Measurements from ENCODE around the gene C10orf95. TPM values are rescaled to one million over a fixed set of nuclear protein-coding genes. Genes with fewer than 3 reads are reported as not detected.
A peak's percentile ranks its signal among the peaks of the same experiment; 100 is the strongest.

C10orf95 gene
- total RNA-seq, 1 donor from 2014 or later: not detected

DNA sequence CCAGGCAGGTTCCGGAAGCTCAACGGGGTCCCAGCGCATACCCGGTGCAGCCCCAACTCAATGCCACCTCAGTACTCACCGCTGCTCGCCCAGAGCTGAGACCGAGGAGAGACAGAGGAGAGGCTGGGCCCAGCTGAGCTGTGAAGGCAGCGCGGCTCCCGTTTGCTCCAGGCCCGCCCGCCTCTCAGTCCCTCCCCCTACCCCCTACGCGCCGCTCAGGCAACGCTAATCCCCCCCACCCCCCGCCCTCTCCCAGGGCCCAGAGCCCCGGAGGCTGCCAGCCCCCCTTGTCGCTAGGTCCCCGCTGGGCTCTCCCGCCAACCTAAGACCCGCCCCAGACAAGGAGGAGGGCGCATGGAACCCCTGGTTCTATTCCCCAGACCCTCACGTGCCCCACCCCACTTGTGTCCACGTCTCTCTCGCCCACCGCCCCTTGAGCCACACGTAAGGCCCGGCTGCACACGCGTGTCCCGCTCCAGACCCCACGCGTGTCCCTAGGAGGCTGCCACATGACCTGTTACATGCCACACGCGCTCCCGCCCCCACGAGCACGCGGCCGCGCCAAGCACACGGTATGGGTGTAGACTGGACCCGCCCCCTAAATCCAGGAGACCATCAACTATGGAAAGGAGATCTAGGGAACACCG lies 32.6 kb downstream of the C10orf95 start, which contains the start of gene PSD:
Gene PSD (minus strand): TSS at position 164 of the 647 bp plus-strand sequence. CDS start 1,747 bp downstream, outside the sequence.
- peaks cover 56% of the 10 kb centered on the region for H3K27me3 ChIP-seq (ENCODE audit: low read depth)
- no peak for TF ChIP-seq CTCF (IDR thresholded peaks at IDR 0.05; ENCODE audit: borderline replicate concordance)
- H3K9me3 ChIP-seq (replicated peaks): no peaks in the 10 kb centered on the region
- no peak for DNase-seq
- intact Hi-C loops (cut with micrococcal nuclease): no loop called here
- no peak within 1 kb of the TSS for H3K27ac ChIP-seq (replicated peaks)
- H3K4me1 ChIP-seq: peaks cover 49% of the 10 kb centered on the region
- H3K36me3 ChIP-seq: peaks cover 7% of the 10 kb centered on the region
- H3K4me3 ChIP-seq: peak within 1 kb of the TSS; percentile 82

DNA sequence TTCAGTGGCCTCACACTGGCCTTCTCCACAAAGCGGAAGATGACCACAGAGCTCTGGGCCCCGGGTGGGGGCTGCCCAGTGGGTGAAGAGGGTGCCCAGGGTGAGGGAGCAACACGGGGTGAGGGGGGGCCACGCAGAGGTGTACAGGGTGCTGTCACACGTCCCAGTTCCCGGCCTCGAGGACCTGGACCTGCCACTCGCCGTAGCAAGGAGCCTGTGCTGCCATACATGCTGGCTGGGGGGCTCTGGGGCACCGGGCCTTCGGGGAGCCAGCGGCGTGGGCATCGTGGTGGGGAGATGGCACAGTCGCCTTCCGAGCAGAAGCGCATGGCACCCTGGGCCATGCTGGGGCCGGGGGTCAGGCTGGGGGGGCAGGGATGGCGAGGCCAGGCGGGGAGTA lies 34.6 kb downstream of the C10orf95 start:
- H3K36me3 ChIP-seq: no peaks in the 10 kb centered on the region
- TF ChIP-seq CTCF (IDR thresholded peaks at IDR 0.05; ENCODE audit: borderline replicate concordance): no peak
- H3K9me3 ChIP-seq (replicated peaks): no peaks in the 10 kb centered on the region
- H3K4me1 ChIP-seq: peaks cover 28% of the 10 kb centered on the region
- H3K27ac ChIP-seq (replicated peaks): no peak overlapping the region
- DNase-seq: no peak
- intact Hi-C loops (cut with micrococcal nuclease): no loop called here
- H3K27me3 ChIP-seq (ENCODE audit: low read depth): peaks cover 76% of the 10 kb centered on the region
- no peak overlapping the region for H3K4me3 ChIP-seq

- peak; percentile 7 for DNase-seq
- TF ChIP-seq CTCF (IDR thresholded peaks at IDR 0.05; ENCODE audit: borderline replicate concordance): no peak
- Histone ChIP-seq H3K4me3 (no peak overlapping the region), H3K27me3 (ENCODE audit: low read depth) (peaks cover 80% of the 10 kb centered on the region), H3K27ac (replicated peaks) (no peak overlapping the region), H3K9me3 (replicated peaks) (no peaks in the 10 kb centered on the region), H3K36me3 (no peaks in the 10 kb centered on the region), H3K4me1 (peaks cover 24% of the 10 kb centered on the region)
- intact Hi-C loops (cut with micrococcal nuclease): no loop called here
Measured at GRCh38 chr10:102416283-102416682, 35.1 kb downstream of the C10orf95 start.

- Histone ChIP-seq H3K4me1 (peaks cover 21% of the 10 kb centered on the region), H3K27me3 (ENCODE audit: low read depth) (peaks cover 95% of the 10 kb centered on the region), H3K36me3 (no peaks in the 10 kb centered on the region), H3K4me3 (no peak overlapping the region), H3K27ac (replicated peaks) (no peak overlapping the region), H3K9me3 (replicated peaks) (no peaks in the 10 kb centered on the region)
- intact Hi-C loops (cut with micrococcal nuclease): no loop called here
- DNase-seq: no peak
- TF ChIP-seq CTCF (IDR thresholded peaks at IDR 0.05; ENCODE audit: borderline replicate concordance): no peak
Measured at GRCh38 chr10:102414749-102415148, 36.6 kb downstream of the C10orf95 start.

- intact Hi-C loops (cut with micrococcal nuclease): no loop called here
- H3K27me3 ChIP-seq (ENCODE audit: low read depth): peaks cover 100% of the 10 kb centered on the region
- no peaks in the 10 kb centered on the region for H3K36me3 ChIP-seq
- no peak overlapping the region for H3K27ac ChIP-seq (replicated peaks)
- H3K9me3 ChIP-seq (replicated peaks): no peaks in the 10 kb centered on the region
- TF ChIP-seq CTCF (IDR thresholded peaks at IDR 0.05; ENCODE audit: borderline replicate concordance): no peak
- DNase-seq: peak; percentile 9
- H3K4me3 ChIP-seq: no peak overlapping the region
- H3K4me1 ChIP-seq: peaks cover 20% of the 10 kb centered on the region
Measured at GRCh38 chr10:102413806-102414561, 37.4 kb downstream of the C10orf95 start.
